Fibroblast of skin of right biceps (primary cell): Measurements from ENCODE around the gene CRTC2.

Experiments
- DNase-seq: peaks from one replicate; pipeline ENCODE4 v3.0.0-alpha.2; 2013

CRTC2 gene

DNA sequence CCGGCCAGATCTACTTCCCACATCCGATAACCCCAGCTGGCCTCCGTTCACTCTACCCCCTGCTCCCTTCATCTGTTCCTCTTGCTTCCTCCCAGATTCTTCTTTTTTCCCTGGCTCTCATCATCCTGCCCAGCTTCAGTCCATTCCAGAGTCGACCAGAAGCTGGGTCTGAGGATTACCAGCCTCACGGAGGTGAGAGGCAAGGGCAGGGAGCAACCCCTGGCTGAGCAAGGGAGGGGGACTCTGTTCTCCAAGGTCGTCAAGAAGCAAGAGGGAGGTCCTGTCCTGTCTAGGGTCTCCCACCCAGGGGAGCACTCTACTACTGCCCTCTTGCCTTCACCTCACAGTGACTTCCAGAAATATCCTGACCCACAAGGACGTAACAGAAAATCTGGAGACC is 15.1 kb upstream of the CRTC2 start:
- DNase-seq: no peak

DNA sequence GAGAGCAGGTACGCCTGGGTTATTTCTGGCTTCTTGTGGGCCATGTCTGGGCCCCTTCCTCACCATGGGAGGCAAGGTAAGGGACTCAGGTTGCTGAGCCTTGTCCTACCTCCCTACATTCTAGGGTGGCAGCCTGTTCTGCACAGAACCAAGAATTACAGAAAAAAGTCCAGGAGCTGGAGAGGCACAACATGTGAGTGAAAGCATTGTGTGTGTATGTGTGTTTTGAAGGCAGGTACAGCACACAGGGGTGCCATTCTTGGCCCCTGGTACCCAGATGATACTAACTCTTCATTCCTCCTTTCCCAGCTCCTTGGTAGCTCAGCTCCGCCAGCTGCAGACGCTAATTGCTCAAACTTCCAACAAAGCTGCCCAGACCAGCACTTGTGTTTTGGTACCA is 14.7 kb upstream of the CRTC2 start:
- DNase-seq: no peak

DNA sequence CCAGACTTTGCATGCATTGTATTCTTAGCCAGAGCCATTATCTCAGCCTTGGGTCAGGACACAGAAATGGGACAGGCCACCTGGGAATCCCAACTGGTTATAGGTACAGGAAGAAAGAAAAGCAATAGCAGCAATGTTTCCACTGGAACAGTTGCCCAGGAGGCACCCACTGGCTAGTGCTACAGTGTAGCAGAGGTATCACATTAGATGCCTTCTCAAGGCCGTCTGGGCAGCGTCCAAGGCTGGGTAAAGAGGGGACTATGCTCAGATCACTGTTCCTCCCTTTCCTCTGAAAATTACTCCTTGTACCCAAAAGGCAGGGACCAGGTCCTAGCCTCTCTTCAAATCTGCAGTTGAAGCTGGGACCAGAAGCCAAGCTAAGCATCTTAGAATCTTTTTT is 11.9 kb upstream of the CRTC2 start:
- DNase-seq: no peak

DNA sequence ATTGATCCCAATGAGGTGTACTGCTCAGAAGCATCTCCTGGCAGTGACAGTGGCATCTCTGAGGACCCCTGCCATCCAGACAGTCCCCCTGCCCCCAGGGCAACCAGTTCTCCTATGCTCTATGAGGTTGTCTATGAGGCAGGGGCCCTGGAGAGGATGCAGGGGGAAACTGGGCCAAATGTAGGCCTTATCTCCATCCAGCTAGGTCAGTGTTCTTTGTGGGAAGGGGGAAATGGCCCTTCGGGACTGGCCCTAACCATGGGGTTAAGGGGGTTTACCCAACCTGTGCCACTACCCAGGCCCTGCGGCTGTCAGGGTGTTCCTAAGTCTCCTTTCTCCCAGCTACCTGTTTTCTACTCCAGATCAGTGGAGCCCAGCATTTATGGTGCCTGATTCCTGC is 10.6 kb upstream of the CRTC2 start:
- DNase-seq: no peak

DNA sequence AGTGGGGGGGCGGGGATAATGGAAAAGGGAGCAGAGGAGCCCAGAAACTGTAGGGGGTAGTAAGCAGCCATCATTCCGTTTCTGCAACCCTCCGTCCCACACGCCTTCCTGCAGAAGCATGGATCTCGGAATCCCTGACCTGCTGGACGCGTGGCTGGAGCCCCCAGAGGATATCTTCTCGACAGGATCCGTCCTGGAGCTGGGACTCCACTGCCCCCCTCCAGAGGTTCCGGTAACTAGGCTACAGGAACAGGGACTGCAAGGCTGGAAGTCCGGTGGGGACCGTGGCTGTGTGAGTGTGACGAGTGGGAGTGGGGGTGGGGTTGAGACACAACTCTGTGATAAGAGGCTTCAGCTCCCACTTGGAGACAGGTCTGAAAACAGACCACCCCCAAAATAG is 10.0 kb upstream of the CRTC2 start:
- DNase-seq: no peak

DNA sequence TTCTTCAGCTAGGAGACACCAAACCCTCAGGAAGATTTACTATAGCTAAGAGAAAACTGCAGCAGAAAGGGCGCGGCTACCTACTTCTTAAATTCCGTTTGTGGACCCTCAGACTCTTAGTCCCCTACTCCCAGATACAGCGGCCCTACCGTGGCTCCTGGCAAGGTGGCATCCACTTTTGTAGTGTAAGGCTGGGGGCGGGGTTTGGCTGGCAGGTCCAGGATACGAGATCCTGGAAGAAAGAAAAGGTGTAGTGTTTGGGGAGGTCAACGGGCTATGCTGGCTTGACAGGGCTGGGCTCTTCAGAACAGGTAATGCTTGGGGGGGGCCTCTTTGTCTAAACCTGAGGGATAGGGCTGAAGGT is 9.6 kb upstream of the CRTC2 start:
- DNase-seq: no peak

DNA sequence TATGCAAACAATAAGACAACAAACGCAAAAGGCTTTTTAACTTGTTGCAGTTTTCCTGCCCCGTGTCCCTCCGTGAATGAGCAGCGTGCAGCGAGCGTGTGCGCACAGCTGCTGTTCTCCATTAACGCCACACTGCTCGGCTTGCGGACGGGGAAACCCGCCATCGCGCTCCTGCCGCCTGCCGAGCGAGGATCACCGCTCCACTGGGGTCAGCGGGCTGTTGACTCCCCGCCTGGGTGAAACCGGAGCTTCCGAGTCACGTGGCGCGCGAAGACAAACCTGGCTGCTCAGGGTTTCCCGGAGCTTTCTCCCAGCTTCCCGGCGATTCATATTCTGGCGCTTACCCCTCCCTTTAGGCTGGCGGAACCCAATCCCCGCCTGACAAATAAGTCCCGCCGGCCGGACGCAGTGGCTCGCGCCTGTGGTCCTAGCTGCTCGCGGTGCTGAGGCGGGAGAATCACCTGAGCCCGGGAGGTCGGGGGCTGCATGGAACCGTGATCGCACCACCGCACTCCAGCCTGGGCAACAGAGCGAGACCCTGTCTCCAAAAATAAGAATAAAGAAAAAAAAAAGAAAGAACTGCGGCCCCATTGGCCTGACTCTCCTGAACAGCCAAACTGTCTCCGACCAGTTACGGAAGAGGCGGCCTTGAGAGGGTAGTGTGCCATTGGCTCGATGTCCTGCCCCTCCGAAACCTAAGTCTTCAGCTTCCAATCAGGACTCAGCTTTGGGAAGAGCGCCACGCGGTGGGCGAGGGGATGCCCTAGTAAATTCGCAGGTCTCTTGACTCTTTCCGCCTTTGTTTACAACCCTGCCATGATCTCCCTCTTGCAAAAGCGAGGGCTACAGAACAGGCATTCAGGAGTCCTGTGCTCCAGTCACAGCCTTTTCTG is 8.9 kb upstream of the CRTC2 start, which contains the start of gene CREB3L4:
TSS of gene CREB3L4 (plus strand) at position 796 of the 893 bp plus-strand sequence. CDS start 624 bp downstream, outside the sequence.
- peak; percentile 98 for DNase-seq

DNA sequence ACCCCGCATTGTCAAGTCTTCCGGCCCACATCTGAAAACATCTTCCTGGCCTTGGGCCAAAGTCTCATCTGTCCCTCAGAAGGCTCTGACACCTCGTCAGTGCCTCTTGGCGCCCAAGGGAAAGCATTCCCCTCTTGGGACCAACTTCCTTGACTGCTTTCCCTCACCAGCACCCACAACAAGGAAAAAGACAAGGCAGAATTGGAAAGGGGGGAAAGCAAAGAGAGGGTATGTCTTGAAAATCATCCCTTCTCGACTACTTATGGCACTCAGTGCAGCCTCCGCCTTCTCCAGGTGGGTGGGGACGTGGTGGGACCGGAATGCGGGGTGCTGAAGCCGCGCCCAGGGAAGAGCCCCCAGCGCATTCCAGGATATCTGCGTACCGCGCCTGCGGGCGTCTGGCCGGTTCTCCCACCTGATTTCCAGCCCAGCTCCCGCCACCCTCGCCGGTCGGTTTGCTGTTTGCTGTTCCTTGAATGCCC is 5.5 kb upstream of the CRTC2 start:
- DNase-seq: peak; percentile 57

DNA sequence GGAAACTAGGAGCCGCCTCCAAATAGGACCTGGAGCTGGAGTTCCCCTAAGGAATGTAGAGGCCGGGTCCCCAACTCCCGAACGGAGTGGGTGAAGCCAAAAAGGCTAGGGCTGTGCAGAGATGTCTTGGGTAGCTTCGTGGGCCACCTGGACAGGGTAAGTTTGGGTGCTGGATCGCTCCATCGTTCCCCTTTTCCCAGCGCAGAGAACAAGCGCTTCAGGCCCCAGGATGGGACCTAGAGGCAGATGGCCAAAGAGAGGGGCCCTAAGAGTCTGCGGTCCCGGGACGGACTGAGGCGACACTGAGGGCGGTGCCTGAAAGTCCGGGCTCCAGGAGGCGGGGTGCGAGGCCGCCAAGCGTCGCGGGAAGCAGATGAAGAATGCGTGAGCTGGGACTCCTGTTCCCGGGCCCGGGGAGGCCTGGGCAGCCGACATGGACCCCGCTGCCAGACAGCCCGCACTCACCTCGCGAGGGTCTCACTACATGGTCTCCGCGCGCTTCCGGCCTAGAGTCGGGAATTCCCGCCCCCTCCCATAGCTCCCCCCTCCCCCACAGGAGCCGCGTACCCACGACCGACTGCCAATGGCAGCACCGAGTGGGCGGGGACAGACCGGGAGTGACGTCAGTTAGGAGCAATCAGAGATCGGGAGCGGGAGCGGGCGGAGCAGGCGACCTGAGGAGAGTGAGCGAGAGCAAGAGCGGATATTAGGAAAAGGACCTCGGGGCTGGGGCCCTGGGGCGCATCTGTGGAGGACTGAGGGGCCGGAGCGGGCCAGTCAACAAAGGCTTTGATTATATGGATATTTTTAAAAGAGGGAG is 4.8 kb upstream of the CRTC2 start, which contains the start of gene SLC39A1:
TSS of gene SLC39A1 (minus strand) at position 508 of the 820 bp plus-strand sequence. CDS start 822 bp downstream, outside the sequence.
- DNase-seq: peak; percentile 97

DNA sequence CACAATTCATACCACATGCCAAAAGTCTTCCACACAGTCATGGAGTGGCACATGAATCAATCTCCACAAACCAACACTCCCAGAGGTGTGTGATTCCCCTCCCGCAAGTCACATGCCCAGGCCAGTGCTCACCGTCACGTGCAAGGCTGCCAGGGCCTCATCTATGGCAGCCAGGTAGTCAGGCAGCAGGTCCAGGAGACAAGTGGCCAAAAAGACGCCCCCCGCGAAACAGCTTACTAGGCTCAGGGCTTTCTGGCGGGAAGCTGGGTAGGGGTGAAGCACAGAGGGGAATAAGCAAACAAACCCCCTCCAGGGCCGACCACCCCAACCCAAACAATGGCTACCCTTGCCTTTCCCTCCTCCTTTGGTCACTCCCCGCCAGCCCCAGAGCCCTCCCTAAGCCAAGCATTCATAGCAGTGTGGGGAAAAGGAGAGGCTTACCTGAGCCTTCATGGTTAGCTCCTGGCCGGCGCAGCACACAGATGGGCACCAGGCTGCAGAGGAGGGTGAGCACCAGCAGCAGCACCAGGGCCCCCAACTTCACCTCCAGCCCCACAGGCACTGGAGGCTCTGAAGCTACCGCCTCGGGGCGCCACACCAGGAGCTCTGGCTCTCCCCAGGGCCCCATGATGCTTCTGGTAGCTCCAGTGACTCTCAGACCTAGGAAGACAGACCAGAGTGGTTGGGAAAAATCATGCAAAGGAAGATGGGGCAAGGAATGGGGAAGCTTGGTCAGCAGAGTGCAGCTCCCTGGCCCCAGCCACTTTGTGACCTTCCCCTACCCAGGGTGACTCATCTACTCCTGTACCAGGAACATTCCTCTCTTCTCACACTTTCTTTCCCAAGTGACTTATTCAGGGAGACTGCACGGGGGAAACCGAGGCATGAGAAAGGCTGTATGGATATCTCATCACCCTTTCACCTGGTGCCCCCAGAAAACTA is 3.9 kb upstream of the CRTC2 start:
- DNase-seq: peak; percentile 61

DNA sequence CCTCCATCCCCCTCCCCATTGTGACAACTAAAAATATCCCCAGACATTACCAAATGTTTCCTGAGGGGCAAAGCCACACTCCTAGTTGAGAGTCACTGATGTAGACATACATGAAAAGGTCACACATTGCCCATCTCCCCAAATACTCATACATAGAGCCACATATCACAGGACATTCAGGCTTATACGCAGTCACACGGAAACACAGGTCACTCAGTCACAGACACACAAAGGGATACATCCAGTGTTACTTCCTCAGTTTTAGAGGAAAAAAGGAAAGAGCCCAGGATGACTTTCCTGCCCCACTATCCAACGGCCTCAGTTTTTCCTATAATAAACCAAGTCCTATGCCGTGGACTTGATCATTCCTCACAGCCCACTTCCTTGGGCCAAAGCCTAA is 3.0 kb upstream of the CRTC2 start:
- no peak for DNase-seq

DNA sequence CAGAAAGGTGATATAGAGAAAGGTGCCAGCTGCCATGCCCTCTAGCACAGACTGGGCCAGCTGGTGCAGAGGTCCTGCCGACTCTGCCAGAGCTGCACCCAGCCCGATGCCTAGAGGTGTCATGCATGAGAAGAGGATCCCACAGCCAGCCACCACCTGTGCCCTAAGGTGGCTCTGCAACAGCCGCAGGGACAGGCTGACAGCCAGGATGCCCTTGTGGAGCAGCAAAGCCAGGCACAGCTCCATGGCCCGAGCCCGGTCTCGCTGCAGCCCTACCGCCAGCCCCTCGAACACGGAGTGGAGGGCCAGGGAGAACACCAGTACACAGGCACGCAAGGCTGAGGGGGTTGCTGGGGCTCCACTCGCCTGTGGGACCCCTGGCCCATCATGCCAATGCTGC is 1.8 kb upstream of the CRTC2 start:
- no peak for DNase-seq

DNA sequence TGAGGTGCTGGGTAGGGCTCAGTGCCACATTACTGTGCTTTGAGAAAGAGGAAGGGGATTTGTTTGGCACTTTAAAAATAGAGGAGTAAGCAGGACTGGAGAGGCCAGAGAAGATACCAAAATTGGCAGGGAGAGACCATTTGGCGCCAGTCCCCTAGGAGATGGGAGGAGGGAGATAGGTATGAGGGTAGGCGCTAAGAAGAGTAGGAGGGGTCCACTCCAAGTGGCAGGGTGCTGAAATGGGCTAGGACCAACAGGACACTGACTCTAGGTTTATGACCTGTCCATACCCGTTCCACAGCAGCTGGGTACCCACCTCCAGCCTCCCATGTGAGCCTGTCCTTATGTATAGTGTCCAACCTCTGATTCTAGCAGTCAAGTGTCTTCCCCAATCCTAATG is 1.0 kb upstream of the CRTC2 start:
- DNase-seq: no peak

DNA sequence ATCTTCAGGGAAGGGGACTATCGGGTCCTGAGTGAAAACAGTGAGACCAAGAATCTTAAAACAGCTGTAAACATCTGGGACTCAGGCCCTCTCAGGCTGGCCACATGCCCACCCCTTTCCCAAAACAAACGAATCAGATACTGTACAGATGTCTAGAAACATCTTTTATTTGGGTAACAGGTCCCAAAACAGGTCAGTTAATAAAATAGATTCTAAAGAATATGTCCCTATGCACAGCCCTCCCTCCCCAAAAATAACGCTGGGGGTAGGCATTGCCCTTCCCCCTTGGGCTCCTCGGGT is 499 bp upstream of the CRTC2 start:
- no peak for DNase-seq

DNA sequence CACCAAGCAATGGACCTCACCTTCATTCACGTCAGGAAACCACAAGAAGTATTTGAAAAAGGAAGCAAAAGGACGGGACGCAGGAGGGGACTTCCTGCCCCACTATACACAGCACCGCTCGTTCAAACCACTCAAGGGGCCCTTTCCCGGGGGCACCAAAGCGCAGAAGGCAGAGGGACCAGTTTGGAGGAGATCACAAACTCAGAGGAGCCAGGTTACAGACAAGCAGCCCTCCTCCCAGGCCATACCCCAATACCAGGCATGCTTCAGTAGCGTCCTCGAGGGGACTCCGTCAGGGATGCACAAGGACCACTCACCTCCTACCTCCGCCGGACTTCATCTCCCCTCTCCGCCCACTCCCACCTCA is 685 bp downstream of the CRTC2 start:
- no peak for DNase-seq

DNA sequence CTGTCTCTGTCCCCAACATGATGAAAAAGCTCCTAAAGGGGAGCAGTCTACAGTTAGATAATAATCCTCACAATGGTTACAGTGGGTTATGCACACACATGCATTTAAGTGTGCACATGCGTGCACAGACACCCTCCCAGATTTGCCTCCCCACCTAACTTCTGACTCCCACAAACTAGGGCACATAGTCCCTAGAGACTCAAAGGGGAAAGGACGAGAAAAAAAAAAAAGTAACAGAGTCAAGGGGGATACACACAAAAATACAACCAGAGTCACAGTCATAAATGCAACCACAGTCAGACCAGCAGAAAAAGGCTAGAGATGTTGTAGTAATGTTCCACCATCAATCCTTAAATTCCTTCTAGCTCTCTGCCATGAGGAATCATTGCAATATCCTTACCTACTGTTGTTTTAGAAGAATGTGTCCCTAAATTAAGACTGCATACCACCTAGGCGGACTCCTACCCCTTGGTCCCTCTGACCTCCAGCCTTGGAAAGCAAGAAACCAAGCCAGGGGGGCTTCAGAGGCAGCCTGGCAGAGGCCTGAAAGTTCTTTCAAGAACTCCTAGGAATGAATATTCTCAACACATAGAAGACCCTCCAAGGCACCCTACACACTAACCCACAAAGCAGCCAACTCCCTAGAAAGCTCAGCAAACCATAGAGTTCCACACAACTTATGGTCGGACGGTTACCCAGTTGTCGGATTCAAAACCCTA is 1.3 kb downstream of the CRTC2 start:
- DNase-seq: no peak

DNA sequence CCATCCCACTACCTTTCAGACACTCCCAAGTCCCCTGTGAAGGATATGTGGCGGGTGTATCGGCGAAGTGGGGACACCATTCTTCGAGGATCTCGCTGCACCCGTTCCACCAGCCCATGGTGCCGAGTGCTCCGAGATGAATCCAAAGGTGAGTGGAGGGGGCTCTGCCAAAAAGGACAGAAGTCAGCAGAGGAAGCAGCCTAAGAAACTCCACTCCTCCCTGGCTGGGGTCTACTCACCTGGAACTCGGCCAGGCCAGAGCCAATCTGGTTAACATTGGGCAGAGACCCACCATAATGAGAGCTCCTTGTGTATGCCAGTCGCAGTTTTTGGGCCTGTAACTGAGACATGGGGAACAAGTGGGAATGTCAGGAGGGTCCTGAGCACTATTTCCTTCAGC is 3.6 kb downstream of the CRTC2 start:
- DNase-seq: no peak

DNA sequence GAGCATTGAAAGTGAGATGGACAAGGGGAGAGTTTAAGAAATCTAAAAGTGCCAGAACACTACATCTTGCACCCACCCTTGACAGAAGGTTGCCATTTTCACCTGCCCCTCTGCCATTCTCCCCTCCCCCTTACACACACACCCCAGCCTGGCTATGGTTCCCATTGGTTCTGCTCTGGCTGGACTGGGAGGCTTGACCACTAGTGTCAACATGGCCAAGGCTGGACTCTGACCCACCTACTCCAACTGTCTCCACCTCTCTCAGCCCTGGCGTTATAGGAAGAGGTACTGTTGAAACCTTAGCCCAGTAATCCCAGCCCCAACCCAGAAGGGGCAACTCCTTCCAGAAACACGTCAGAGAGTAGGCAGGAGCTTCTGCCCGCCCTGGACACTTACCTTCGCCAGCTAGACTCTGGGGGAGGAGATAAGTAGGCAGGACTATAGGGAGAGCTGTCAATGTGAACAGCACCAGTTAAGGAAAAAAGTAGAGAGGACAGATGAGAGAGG is 4.5 kb downstream of the CRTC2 start:
- DNase-seq: no peak

DNA sequence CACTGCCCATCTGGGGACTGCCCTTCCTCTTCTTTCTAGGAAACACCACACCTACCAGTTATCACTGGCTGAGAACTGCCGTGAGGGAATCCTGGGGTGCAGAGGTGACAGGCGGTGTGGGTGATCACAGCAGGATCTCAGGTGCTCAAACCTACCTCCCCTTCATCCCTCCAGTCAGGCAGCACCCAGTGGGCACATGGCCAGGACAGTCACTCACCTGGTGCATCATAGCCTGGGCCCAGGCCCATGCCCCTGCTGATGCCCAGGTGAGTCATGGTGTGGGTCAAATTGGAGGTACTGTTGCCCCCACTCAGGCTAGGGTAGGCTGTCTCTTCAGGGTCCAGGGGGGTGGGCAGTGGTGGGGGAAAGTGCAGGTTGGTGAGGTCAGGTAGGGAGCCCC is 6.6 kb downstream of the CRTC2 start:
- DNase-seq: no peak

DNA sequence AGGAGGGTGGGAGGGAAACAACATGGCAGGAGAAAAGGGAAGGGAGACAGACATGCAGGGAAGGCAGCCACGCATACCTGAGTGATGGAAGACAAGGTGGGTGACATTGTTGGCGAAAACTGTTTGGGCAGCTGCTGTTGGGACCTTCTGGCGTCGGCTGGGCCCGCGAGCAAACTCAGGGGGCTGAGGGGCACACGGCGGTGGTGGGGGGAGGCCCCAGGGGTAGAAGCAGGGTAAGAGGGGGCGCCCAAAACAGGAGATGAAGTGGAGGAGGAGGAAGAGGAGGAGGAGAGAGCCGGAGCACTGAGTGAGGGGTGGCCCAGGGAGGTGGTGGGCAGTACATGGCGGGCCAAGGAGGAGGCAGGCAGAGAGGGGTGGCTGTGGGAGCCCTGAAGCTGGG is 7.2 kb downstream of the CRTC2 start:
- DNase-seq: no peak

DNA sequence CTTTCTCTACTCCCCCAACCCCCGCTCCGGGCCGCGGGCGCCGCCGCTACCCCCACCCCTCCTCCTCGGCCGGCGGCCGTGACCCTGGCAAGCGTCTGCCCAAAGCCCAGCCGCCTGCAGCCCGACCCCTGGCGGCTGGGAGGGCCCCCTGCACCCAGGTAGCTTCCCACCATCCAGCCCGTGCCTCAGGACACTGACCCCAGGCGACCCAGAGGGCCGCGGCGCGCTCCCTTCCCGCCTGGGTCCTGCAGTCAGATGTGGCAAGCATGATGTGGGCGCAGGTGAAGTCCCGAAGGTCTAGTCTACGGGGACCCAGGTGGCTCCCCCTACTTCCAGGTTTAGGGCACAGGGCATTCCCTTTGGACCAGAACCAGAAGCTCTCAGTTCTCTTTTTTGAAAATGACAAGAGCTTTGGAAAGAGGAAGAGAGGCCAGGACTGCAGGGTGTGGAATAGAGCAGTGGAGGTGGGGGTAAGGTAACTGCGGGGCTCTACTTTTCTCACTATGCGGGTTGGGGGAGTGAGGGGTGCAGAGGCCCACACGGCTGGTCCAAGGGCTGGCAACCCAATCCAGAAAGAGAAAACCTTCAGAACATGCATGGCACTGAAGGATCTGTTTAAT is 11.7 kb downstream of the CRTC2 start, which contains the start of gene DENND4B:
TSS of gene DENND4B (minus strand) at position 97 of the 620 bp plus-strand sequence. CDS start 2,344 bp downstream, outside the sequence.
- peak; percentile 77 for DNase-seq
